Measurements from ENCODE around the gene TYW1B.
"Not testable (repeated sequence)": the region's sequence is repeated elsewhere in the genome, so short reads cannot be mapped to it uniquely, and the experiment has no call there.

The TYW1B gene

DNA sequence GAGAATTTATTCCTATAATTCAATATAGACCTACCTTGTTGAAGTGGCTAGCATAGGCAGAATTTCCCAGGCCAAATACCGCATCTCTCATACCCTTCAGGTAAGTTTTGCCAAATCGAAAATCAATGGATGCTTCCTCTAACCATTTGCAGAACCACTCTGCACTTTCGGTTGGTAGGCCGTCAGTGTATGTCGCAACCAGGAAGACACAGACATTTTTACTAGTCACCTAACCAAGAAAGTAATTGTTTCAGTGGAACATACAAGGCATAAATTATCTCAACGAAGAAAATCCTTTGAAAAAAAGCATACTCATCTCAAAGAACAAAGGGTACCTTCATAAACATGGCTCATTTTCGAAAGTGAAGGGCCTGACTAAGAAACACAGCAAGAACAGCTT lies 17.6 kb downstream of the TYW1B start:
- DNase-seq = not testable (repeated sequence)

DNA sequence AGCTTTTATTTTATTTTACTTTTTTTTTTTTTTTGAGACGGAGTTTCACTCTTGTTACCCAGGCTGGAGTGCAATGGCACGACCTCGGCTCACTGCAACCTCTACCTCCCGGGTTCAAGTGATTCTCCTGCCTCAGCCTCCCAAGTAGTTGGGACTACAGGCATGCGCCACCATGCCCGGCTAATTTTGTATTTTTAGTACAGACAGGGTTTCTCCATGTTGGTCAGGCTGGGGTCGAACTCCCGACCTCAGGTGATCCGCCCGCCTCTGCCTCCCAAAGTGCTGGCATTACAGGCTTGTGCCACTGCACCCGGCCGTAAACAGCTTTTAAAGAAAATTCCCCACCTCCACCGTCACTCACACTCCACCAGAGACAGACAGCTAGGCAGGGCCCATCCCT lies 19.5 kb downstream of the TYW1B start:
- DNase-seq = not testable (repeated sequence)

DNA sequence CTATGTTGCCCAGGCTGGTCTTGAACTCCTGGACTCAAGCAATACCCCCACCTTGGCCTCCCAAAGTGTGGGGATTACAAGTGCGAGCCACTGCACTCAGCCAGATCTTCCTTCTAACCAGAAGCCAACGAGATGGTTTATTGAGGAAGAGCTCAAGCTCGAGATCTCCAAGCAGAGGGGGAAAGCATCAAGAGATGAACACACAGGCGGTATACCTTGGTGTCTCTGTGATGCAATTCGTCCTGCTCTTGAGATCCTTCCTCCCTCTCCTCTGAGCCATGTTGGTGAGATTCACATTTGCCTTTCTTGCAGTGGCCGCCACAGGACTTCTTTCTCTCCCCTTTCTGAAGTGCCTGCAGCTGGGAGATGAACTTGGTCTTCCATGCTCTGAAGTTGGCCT lies 21.1 kb downstream of the TYW1B start:
- DNase-seq = not testable (repeated sequence)

DNA sequence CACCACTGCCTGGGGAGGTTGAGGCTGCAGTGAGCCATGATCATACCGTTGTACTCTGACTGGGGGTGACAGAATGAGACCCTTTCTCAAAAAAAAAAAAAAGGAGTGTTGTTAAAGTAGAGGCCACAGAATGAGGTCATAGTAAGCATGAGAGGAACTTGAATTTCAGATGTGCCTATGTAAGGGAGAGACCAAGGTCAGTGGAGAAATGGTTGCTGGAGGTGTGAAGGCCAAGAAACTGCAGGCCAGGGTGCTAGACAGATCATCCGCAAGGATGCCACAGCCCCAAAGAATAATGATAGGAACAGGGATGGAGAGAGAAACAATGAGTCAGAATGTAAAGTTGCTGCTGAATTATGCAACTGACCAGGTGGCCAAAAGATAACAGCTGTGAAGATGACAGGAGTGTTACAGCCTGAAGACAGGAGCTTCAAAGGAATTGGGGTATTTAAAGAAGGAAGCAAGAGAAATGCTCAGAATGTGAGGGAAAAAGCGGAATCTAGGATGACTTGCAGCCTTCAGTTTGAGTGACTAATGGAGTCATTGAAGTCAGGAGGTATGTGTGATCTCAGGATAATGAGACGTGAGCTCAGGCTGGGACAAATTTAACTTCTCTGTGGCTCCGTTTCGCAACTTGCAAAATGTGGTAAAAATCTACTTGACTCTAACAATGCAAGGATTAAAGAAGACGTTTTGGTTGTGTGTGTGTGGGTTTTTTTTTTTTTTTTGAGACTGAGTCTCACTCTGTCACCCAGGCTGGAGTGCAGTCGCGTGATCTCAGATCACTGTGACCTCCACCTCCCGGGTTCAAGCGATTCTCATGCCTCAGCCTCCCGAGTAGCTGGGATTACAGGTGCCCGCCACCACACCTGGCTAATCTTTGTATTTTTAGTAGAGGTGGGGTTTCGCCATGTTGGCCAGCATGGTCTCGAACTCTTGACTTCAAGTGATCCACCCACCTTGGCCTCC lies 22.2 kb downstream of the TYW1B start:
- DNase-seq = no peak

DNA sequence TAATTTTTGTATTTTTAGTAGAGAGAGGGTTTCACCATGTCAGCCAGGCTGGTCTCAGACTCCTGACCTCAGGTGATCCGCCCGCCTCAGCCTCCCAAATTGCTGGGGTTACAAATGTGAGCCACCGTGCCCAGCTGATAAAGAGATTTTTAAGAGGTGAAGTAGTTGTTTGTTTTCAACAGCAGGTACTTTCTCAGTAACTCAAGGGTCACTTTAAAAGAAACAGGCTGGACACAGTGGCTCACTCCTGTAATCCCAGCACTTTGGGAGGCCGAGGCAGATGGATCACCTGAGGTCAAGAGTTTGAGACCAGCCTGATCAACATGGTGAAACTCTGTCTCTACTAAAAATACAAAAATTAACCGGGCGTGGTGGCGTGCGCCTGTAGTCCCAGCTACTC lies 24.2 kb downstream of the TYW1B start:
- DNase-seq = not testable (repeated sequence)

DNA sequence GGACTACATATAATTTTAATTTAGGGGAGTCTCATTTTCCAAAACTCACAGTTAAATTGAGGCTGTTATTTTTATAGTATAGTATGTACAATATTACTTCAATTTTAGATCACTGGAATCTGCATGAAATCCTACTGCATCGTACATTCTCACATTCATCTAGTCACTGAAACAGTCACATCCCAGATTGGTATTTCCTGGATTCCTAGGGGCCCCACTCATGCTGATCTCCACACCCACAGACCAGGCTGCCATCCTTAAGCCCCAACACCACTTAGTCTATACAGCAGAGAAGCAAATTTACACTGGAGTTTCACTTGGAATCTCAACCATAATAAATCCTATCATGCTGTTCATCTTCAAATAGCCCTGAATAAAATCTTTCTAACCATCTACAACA lies 26.4 kb downstream of the TYW1B start:
- DNase-seq = not testable (repeated sequence)

DNA sequence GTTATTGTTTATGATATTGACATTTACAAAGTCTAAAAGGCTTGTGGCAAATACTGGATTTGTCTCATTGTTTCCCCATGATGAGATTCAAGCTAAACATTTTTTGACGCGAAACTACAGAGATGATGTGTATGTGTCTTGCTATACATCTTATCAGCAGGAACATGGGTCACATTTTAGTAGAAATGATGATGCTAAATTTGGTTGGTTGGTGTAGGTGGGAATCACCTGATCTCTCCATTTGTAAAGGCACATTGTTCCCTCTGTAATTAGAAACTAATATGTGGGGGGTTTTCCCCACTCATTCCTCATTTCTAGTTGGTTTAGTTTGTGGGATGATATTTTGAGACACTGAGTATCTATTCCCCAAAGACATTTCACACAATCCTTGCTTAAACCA lies 32.6 kb downstream of the TYW1B start:
- DNase-seq = not testable (repeated sequence)

DNA sequence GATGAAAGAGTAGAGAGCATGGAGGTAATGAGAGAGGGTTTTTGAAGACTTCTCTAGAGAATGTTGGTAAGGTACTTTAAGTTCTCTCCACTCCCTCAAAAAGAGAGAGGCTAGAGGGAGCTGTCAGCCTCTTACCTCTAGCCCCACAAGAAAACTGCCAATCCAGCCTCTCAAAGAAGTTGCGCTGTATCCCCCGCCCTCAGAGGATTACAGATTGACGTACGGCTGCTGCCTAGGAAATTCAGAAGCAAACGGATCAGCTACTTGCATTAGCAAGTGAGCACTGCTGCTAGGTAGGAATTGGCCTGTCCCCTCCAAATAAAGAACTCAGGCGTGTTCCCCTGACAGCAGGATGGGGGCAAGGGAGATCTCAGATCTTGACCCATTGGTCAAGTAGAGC lies 34.2 kb downstream of the TYW1B start:
- no peak for DNase-seq

DNA sequence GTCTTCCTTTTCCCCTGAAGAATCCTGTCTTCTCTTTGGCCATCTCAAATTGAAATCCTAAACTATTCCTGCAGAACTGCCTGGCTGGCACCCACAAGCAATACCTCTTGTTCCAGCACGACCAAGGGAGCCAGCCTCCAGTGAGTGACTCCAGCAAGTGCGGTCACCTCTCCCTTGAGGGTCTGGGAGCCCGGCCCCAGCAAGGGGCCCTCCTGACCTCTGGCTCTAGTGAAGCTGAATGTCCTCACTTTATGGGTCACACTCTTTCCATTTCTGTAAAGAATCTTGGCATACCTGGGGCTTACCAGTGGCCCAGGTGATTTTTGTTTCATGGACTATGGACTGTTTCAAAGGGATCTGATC lies 37.3 kb downstream of the TYW1B start:
- not testable (repeated sequence) for DNase-seq

DNA sequence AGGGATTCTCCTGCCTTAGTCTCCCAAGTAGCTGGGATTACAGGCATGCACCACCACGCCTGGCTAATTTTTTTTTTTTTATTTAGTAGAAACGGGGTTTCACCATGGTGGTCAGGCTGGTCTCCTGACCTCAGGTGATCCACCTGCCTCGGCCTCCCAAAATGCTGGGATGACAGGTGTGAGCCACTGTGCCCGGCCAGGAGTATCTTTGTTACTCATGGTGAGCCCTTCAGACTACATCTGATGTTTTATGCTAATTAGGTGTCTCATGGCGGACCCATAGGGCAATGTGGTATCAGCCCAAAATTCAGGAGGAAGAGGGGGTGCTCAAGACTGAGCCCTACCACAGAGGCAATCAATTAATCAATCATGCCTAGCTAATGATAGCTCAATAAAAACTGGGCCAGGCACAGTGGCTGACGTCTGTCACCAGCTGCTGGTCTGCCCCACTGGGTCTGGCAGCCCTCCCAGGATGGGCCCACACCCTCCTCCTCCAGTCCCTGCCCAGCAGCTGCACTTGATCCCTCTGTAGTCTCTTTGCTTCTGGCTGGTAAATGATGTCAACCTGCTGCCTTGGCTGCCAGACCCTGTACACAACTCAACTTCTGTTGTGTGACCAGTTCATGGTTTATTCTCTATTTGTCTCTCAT lies 37.8 kb downstream of the TYW1B start:
- DNase-seq = not testable (repeated sequence)

DNA sequence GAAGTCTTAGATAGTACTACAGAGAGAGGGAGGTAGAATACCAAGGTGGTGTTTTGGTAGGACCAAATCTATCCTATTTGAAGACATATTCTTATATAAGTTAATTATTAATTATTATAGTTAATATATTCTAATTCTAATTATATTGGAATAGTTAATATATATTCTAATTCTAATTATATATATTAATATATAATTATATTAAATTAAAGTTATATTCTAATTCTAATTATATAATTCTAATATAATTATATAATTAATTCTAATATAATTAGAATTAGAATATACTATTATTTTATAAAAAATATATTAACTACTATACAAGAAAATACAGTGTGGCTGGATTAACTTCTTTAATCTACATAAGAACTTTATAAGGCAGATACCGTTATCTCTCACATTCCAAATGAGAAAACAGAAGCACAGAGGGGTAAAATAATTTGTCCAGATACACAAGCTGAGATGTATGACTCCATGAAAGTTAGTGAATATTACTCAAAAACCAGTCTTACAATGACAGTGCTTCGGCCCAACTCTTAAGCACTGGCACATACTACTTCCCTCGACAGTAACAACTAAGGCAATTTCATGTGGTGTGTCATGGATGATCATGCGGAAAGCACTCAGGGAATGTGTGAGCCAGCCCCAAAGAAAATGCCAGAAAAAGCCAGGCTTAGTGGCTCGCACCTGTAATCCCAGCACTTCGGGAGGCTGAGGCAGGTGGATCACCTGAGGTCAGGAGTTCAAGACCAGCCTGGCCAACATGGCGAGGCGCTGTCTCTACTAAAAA lies 42.6 kb downstream of the TYW1B start:
- no peak for DNase-seq

DNA sequence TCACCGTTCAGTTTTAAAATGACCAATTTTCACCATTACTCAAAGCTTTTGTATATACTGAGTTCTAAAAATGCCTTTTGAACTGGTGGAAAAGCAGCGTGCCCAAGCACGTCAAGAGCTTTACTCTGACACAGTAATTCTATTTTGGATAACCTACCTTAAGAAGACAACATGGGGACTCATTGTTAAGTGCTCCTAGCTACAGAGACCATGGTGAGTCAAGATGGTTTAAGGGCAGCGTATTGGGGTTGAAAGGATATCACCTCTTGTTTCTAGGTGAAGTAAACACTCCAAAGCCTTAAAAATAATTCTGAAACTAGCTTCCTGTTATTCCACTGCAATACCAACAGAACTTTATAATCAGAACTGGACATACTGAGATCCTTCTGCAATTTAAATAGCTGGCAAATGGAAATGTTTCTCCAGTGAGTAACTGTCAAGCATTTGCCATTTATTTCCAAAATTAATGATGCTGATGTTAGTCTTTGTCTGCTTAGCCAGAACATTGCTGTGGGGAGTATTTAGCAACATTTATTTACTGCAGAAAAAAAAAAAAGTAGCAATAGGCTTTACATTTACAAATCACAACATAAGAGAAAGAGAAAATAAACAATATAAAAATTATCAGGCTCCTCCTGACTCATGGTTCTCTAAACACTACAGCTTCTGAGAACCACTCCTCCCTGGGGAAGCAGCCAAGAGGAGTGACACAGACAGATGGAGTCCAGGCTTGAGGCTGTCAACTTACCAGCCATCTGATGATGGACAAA lies 44.2 kb downstream of the TYW1B start:
- DNase-seq = not testable (repeated sequence)

DNA sequence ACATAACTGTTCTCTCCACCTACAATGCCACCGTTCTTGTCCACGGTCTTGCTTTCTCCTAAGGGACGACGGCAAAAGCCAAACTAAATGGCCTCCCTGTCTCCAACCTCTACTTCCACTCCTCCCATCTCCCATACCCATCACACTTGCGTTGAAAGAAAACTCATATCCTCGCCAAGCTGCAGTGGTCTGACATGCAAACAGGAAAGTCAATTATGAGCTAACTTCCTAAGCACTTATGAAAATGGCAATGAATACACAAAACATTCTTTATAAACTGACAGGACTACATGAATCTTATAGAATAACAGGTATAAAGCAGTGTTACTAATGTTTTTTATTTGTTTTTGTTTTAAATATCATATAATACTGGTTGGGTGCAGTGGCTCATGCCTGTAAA lies 46.4 kb downstream of the TYW1B start:
- no peak for DNase-seq

DNA sequence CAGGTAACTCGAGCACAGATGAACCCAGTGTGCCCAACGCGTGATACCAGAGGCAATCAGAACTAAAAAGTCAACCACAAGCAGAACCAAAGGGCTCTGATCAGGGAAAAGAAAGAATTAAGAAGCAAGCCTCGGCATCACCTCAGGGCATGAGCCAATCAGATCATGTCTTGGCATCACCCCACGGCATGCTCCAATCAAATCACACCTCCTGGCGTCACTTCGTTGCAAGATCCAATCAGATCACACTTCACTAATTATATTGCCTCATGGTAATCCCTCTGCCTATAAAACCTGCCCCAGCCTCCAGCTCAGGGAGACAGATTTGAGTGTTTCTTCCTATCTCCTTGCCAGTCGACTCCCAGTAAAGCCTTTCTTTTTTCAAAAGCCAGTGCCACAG lies 46.8 kb downstream of the TYW1B start:
- no peak for DNase-seq

DNA sequence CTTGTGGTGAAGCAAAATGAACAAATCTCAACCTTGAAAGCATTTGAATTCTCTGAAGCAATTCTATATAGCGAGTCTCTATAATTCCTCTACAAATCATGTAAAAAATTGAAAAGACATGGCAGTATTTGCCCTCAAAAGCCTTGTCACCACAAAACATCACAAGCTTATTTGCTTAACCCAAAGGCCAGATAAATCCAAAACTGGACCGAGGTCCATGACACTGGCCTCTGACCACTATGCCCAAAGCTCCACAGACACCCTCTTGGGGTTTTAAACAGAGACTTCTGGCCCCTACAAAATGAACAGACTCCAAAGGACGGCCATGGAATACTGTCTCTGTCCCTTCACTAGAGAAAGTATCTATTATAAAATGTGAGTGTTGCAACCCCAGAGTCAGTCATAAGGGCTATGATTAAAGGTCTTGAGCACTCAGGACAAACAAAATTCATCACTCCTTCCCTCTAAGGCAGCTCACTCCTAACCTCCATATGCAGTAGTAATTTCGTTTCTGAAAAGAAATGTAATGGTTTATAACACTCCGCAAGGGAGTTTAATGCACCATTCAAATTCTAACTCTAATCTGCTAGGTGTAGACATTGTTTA lies 47.6 kb downstream of the TYW1B start:
- not testable (repeated sequence) for DNase-seq

DNA sequence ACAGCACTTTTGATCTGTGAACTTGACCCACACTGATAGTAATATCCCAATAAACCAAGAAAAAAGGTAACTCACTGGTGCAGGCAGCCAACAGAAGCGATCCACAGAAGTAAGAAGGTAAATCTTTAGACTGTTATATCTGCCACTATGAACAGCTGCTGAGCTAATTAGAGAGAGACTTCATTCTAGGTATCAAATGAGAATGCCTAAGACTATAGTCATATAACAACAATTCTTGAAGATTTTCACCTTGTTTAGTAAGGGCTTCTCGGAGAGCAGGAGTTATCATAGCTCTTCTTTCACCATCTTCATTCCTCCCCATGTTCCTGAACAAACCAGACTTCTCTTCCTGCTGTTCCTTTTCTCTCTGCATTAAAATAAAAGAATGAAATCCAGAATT lies 50.8 kb downstream of the TYW1B start:
- DNase-seq = not testable (repeated sequence)

DNA sequence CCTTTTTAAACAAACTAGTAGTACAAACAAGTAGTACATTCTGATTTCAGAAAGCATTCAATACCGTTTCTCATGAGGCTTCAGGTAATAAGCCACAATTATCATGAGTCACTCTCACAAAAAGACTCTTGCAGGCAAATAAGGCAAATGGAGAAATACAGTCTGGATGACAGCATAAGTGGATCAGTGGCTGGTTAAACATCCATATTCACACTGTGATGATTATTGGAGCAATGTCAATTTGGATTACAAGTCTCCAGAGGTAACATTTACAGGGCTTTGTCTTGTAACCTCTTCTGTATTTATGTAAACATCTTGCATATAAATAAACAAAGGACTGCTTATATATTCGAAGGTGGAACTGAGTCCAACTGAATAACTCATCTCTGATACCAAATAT lies 55.4 kb downstream of the TYW1B start:
- DNase-seq = not testable (repeated sequence)

DNA sequence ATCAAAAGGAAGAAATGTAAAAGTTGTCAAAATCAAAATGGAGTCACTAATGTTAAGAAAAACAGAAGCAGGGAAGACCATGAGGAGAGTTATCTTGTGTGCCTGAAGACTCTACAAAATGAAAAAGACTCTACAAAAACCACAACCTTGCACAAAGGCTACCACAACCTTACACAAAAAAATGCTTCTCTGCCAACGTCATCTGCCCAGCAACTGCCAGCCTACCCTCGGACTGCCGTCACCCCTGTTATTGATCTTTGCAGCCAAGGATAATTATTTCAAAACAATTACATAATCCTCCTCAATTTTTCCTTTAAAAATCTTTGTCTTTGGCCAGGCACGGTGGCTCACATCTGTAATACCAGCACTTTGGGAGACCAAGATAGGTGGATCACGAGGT lies 61.0 kb downstream of the TYW1B start:
- not testable (repeated sequence) for DNase-seq

DNA sequence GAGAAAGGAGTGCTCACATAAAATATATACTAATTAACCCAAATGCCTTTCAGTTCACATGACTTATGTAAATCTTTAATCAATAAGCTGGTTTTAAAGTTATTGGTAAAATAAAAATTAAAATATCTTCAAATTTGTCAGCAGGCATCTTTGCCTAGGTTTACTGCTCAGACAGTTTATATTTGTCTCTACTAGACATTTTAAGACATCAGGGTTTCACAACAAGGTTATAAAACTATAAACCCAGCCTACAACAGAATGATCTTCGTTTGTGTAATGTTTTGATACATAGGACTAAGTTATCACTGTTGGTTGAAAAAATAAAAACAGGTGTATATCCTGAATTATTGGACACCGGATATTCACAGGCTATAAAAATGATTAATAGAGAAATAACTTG lies 67.4 kb downstream of the TYW1B start:
- no peak for DNase-seq

DNA sequence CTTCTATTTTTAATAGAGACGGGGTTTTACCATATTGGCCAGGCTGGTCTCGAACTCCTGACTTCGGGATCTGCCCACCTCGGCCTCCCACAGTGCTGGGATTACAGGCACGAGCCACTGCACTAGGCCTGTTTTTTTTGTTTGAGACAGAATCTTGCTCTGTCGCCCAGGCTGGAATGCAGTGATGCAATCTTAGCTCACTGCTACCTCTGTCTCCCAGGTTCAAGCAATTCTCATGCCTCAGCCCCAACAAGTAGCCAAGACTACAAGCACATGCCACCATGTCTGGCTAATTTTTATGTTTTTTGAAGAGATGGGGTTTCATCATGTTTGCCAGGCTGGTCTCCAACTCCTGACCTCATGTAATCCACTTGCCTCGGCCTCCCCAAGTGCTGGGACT lies 73.7 kb downstream of the TYW1B start:
- no peak for DNase-seq

DNA sequence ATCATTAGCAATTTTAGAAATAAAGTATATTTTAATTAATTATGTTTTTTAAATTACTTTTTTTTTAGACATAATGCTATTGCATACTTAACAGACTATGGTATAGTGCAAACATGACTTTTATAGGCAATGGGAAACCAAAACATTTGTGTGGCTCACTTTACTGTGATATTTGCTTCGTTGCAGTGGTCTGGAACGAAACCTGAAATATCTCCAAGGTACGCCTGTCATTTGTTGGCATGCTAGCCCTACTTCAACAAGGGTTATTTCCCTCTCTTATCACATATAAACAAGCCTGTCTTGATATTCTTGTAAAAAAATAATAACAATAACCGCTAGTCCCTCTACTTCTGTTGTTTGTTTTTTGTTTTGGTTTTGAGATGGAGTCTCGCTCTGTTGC lies 74.2 kb downstream of the TYW1B start:
- no peak for DNase-seq

DNA sequence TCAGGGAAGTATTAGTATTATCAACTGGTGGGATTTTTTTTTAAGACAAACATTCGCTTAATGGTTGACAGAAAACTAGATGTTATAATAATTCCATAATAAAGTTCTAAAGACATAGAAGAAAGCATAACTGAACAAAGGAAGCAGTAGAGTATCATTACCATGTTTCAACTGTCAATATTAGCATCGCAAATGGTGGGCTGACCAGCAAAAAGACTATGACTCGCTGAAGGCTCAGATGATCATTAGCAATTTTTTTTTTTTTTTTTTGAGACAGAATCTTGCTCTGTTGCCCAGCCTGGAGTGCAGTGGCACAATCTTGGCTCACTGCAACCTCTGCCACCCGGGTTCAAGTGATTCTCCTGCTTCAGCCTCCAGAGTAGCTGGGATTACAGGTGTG lies 74.8 kb downstream of the TYW1B start:
- not testable (repeated sequence) for DNase-seq
